ENCODE results near the gene SLC2A6.

The SLC2A6 gene

GRCh38 chr9:133430244-133430643, 48.7 kb downstream of the SLC2A6 start:
- no peak for DNase-seq

GRCh38 chr9:133429641-133430161, 49.2 kb downstream of the SLC2A6 start:
- no peak for DNase-seq

GRCh38 chr9:133429214-133429613, 49.7 kb downstream of the SLC2A6 start:
- DNase-seq = no peak

- DNase-seq = no peak
Measured at GRCh38 chr9:133428617-133429101, 50.2 kb downstream of the SLC2A6 start.

- no peak for DNase-seq
Measured at GRCh38 chr9:133427658-133428348, 51.1 kb downstream of the SLC2A6 start.

GRCh38 chr9:133426011-133426410, 52.9 kb downstream of the SLC2A6 start:
- DNase-seq = no peak

GRCh38 chr9:133425049-133425632, 53.8 kb downstream of the SLC2A6 start:
- DNase-seq = no peak

GRCh38 chr9:133424187-133424586, 54.7 kb downstream of the SLC2A6 start:
- no peak for DNase-seq

GRCh38 chr9:133423216-133423615, 55.7 kb downstream of the SLC2A6 start:
- DNase-seq = no peak

- no peak for DNase-seq
Measured at GRCh38 chr9:133421615-133422542, 57.0 kb downstream of the SLC2A6 start, which contains the start of gene ADAMTS13. ADAMTS13 (plus strand) TSS chr9:133422367; CDS start chr9:133422444, 77 bp downstream.
